ENCODE measurements around the gene SBF2.

GRCh38 chr11:9952511-9953196 is 341.4 kb downstream of the SBF2 start:
- TF ChIP-seq, protein P1, sequence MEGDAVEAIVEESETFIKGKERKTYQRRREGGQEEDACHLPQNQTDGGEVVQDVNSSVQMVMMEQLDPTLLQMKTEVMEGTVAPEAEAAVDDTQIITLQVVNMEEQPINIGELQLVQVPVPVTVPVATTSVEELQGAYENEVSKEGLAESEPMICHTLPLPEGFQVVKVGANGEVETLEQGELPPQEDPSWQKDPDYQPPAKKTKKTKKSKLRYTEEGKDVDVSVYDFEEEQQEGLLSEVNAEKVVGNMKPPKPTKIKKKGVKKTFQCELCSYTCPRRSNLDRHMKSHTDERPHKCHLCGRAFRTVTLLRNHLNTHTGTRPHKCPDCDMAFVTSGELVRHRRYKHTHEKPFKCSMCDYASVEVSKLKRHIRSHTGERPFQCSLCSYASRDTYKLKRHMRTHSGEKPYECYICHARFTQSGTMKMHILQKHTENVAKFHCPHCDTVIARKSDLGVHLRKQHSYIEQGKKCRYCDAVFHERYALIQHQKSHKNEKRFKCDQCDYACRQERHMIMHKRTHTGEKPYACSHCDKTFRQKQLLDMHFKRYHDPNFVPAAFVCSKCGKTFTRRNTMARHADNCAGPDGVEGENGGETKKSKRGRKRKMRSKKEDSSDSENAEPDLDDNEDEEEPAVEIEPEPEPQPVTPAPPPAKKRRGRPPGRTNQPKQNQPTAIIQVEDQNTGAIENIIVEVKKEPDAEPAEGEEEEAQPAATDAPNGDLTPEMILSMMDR (IDR thresholded peaks at IDR 0.05) = no peak
- TF ChIP-seq POLR2A (IDR thresholded peaks at IDR 0.05) = no peak
